GM12875 (cell line): ENCODE measurements around the gene DAB1.

ENCODE experiments used
- H3K4me3 ChIP-seq: one replicate; pipeline ENCODE4 v1.5.1; 2011; ENCODE audit warnings: low read depth, low read length, control low read depth
- CTCF ChIP-seq: IDR thresholded peaks from 2 replicates; pipeline ENCODE4 v1.5.1; 2011; ENCODE audit warnings: low read depth, mild to moderate bottlenecking, control low read depth, inconsistent platforms, low read length, moderate library complexity, borderline replicate concordance; ENCODE audit not compliant: insufficient read depth

The DAB1 gene

GRCh38 chr1:57401671-57402070 is 22.2 kb downstream of the DAB1 start:
- no peak for TF ChIP-seq CTCF
- no peak overlapping the region for H3K4me3 ChIP-seq

GRCh38 chr1:57400048-57400447 is 23.8 kb downstream of the DAB1 start:
- H3K4me3 ChIP-seq, result no peak overlapping the region
- no peak for TF ChIP-seq CTCF

- no peak for TF ChIP-seq CTCF
Observed at GRCh38 chr1:57393058-57393584, 30.7 kb downstream of the DAB1 start.

DNA sequence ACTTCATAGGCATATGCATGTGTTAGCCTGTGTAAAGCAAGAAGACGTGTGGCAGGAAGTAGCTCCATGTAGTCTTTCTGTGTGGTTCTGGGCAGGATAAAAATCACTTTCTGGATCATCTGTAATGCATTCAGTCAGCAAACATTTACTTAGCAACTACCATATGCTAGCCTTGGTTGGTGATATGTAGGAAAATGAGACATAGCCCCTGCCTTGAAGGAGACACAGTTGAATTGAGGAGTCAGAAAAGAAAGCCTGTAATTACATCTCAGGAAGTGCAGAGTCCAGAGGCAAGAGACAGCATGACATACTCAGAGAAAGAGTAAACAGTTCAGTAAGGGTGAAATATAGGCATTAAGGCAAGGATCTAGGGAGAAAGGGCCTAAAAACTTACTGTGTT is 38.5 kb downstream of the DAB1 start:
- no peak overlapping the region for H3K4me3 ChIP-seq
- TF ChIP-seq CTCF, result no peak

More at GRCh38 chr1:57393058-57393584, 30.7 kb downstream of the DAB1 start:
- H3K4me3 ChIP-seq, result no peak overlapping the region

DNA sequence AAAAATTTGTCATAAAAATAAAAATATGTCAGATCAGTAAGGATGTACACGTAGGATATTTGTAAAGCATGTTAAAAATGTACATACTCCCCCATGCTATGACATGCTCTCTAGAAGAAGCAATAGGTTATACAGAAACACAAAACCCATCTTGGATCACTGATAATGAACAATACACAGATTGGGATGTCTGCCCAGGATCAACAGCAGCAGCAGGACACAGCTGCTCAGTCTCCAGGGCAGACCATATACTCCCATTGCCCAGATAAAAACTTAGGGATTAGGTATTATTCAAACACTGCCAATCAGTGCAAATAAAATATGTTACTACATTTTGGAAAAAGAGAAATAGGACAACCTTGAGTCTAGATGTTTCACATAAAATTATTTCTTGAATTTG is 39.0 kb downstream of the DAB1 start:
- no peak overlapping the region for H3K4me3 ChIP-seq
- TF ChIP-seq CTCF, result no peak

DNA sequence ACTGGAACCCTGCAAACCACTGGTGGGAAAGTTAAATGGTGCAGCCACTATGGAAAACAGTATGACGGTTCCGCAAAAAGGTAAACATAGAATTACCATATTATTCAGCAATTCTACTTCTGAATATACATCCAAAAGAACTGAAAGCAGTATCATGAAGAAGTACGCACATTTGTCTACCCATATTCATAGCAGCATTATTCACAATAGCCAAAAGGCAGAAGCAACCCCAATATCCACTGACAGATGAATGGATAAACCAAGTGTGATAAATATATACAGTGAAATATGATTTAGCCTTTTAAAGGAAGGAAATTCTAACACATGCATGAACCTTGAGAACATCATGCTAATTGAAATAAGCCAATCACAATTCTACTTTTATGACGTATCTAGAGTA is 39.6 kb downstream of the DAB1 start:
- H3K4me3 ChIP-seq, result no peak overlapping the region
- no peak for TF ChIP-seq CTCF

- no peak overlapping the region for H3K4me3 ChIP-seq
- no peak for TF ChIP-seq CTCF
Observed at GRCh38 chr1:57381871-57382270, 42.0 kb downstream of the DAB1 start.
